ENCODE results near the gene RFX3. TPM values are rescaled to one million over a fixed set of nuclear protein-coding genes. Genes with fewer than 3 reads are reported as not detected.

Gene RFX3
- total and polyA plus RNA-seq, 2 of the 13 experiments (the other 11 are each of a cell fraction or from before 2014, with no cell fraction given), result 2.7 to 5.3 TPM

DNA sequence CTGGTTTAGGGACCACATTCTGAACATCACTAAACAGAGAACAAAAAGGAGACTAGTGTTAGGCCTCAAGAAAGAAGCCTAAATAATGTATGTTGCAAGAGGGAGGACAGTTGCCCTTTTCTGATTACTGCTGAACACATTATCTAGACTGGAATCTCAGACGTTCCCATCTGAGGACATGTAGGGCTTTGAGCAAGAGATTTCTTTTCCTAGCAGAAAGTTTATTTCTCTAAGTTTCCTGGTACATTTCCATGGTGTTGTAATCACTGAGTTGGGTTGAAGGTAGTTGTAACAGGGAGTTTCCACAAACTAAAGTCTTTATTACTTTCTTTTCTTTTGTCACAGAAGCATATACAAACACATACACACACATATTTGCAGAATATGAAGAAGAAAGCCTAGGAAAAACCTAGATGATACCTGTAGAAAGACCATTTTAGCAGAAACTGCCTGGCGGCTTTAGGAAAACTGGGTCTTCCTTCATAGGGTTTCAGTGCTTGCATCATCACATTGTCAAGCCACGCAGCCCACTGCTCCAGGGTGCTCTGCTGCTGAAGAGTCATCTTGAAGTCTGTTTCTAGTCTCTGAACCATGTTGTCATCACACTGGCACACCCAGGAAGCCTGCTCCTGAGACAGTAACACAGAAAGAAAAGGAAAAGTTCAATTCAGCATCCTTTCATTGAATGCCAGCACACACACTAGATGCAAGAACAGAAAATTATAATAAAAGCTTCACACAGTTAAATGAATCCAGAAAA is 269.1 kb downstream of the RFX3 start:
- Histone ChIP-seq H3K27ac (ENCODE audit: extremely low read length, insufficient read depth, low read length) (no peak overlapping the region), H3K27me3 (ENCODE audit: control insufficient read depth in 1 of 2, insufficient read depth in 2 of 2, low read length in 2 of 2) (no peaks in the 10 kb centered on the region), H3K9me3 (ENCODE audit: low read length) (no peaks in the 10 kb centered on the region), H3K4me2 (ENCODE audit: low read depth, low read length) (no peak overlapping the region), H3K9ac (ENCODE audit: insufficient read depth, low read depth, low read length) (no peak overlapping the region), H2AFZ (ENCODE audit: low read length) (no peak overlapping the region), H3K79me2 (ENCODE audit: insufficient read depth, low read length) (no peaks in the 10 kb centered on the region), H3K4me1 (ENCODE audit: insufficient read depth, low read length) (no peaks in the 10 kb centered on the region), H3K4me3 (replicated peaks in 1 of 3; ENCODE audit: insufficient read depth in 1 of 3, low read depth in 2 of 3, low read length in 3 of 3) (no peak overlapping the region), H4K20me1 (ENCODE audit: insufficient read depth, low read length) (no peaks in the 10 kb centered on the region), H3K36me3 (replicated peaks in 1 of 2; ENCODE audit: control insufficient read depth in 1 of 2, insufficient read depth in 2 of 2, low read length in 2 of 2) (peaks cover 2 to 3% of the 10 kb centered on the region in 2 experiments; a peak in 1 of 5 replicates)
- TF ChIP-seq, protein P1, sequence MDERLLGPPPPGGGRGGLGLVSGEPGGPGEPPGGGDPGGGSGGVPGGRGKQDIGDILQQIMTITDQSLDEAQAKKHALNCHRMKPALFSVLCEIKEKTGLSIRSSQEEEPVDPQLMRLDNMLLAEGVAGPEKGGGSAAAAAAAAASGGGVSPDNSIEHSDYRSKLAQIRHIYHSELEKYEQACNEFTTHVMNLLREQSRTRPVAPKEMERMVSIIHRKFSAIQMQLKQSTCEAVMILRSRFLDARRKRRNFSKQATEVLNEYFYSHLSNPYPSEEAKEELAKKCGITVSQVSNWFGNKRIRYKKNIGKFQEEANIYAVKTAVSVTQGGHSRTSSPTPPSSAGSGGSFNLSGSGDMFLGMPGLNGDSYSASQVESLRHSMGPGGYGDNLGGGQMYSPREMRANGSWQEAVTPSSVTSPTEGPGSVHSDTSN (CRISPR knock-in tag; IDR thresholded peaks at IDR 0.05), result no peak
- TF ChIP-seq, protein P2, sequence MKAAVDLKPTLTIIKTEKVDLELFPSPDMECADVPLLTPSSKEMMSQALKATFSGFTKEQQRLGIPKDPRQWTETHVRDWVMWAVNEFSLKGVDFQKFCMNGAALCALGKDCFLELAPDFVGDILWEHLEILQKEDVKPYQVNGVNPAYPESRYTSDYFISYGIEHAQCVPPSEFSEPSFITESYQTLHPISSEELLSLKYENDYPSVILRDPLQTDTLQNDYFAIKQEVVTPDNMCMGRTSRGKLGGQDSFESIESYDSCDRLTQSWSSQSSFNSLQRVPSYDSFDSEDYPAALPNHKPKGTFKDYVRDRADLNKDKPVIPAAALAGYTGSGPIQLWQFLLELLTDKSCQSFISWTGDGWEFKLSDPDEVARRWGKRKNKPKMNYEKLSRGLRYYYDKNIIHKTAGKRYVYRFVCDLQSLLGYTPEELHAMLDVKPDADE (CRISPR knock-in tag; IDR thresholded peaks at IDR 0.05), result no peak
- TF ChIP-seq MEIS1 (CRISPR knock-in tag; IDR thresholded peaks at IDR 0.05; ENCODE audit: borderline replicate concordance) (no peak), CENPX (CRISPR knock-in tag; IDR thresholded peaks at IDR 0.05) (no peak), HNRNPH1 (optimal IDR thresholded peaks at IDR 0.05; ENCODE audit: low read depth, low read length) (no peak), KDM1A (CRISPR knock-in tag; IDR thresholded peaks at IDR 0.05) (no peak), ZNF776 (CRISPR knock-in tag; IDR thresholded peaks at IDR 0.05) (no peak), ZNF329 (CRISPR knock-in tag; IDR thresholded peaks at IDR 0.05; ENCODE audit: low read depth) (no peak)
- TF ChIP-seq, protein P3, sequence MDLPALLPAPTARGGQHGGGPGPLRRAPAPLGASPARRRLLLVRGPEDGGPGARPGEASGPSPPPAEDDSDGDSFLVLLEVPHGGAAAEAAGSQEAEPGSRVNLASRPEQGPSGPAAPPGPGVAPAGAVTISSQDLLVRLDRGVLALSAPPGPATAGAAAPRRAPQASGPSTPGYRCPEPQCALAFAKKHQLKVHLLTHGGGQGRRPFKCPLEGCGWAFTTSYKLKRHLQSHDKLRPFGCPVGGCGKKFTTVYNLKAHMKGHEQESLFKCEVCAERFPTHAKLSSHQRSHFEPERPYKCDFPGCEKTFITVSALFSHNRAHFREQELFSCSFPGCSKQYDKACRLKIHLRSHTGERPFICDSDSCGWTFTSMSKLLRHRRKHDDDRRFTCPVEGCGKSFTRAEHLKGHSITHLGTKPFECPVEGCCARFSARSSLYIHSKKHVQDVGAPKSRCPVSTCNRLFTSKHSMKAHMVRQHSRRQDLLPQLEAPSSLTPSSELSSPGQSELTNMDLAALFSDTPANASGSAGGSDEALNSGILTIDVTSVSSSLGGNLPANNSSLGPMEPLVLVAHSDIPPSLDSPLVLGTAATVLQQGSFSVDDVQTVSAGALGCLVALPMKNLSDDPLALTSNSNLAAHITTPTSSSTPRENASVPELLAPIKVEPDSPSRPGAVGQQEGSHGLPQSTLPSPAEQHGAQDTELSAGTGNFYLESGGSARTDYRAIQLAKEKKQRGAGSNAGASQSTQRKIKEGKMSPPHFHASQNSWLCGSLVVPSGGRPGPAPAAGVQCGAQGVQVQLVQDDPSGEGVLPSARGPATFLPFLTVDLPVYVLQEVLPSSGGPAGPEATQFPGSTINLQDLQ (CRISPR knock-in tag; IDR thresholded peaks at IDR 0.05), result no peak
- TF ChIP-seq, protein P4, sequence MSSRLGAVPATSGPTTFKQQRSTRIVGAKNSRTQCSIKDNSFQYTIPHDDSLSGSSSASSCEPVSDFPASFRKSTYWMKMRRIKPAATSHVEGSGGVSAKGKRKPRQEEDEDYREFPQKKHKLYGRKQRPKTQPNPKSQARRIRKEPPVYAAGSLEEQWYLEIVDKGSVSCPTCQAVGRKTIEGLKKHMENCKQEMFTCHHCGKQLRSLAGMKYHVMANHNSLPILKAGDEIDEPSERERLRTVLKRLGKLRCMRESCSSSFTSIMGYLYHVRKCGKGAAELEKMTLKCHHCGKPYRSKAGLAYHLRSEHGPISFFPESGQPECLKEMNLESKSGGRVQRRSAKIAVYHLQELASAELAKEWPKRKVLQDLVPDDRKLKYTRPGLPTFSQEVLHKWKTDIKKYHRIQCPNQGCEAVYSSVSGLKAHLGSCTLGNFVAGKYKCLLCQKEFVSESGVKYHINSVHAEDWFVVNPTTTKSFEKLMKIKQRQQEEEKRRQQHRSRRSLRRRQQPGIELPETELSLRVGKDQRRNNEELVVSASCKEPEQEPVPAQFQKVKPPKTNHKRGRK (CRISPR knock-in tag; IDR thresholded peaks at IDR 0.05), result no peak
- ChIA-PET POLR2A (no interaction called here), CTCF (ENCODE audit: low intra/inter-chr PET ratio, low total read pairs) (no interaction called here)
- DNase-seq (ENCODE audit: low spot score), result no peak
- intact Hi-C loops (cut with micrococcal nuclease; ENCODE audit: unreplicated experiment) (no loop called here), in situ Hi-C loops (cut with HindIII; ENCODE audit: extremely low pct_ligation_motif_present, low pct_unique_long_range_greater_than_20kb) (no loop called here)
- no peak for ATAC-seq
- FAIRE-seq, result no peak
- WGBS (ENCODE audit: low lambda C conversion rate), result 95% methylated on average over 3 of the region's 3 CpGs
- no TSS peak for BruUV-seq (replicated peaks)

Data from HepG2 (cell line).